Measurements from ENCODE around the gene TRAPPC8. TPM values are rescaled to one million over a fixed set of nuclear protein-coding genes. Genes with fewer than 3 reads are reported as not detected.

Gene TRAPPC8
- total and polyA plus RNA-seq, 4 donors, result 12.4 to 73.5 (median 35.8) TPM

- no peak overlapping the region for H3K27ac ChIP-seq (ENCODE audit: low read depth in 1 of 2, low read length in 1 of 2)
- WGBS, 2 donors, result 76 to 89% methylated on average over 9 of the region's 9 CpGs
- H3K9ac ChIP-seq (ENCODE audit: insufficient read depth in 1 of 2, low read length in 2 of 2), result no peak overlapping the region
- peak; percentile 44 for TF ChIP-seq CTCF (IDR thresholded peaks at IDR 0.05; ENCODE audit: control extremely low read depth, extremely low read depth)
- DNase-seq (peak in 2 of 3 donors; percentile 30 to 39), ATAC-seq (ENCODE audit: insufficient read depth, low FRiP score) (no peak)
- no peaks in the 10 kb centered on the region for H3K36me3 ChIP-seq (ENCODE audit: control insufficient read depth in 4 of 4, insufficient read depth in 4 of 4, low read length in 4 of 4)
- no peaks in the 10 kb centered on the region for H3K4me1 ChIP-seq (ENCODE audit: control insufficient read depth in 5 of 5, insufficient read depth in 5 of 5, low read length in 5 of 5)
- peaks cover 0 to 20% (median 3%) of the 10 kb centered on the region in 4 donors for H3K9me3 ChIP-seq (ENCODE audit: control insufficient read depth in 4 of 4, insufficient read depth in 3 of 4, low read length in 3 of 4)
- H3K4me3 ChIP-seq, result no peak overlapping the region
- no peaks in the 10 kb centered on the region for H3K27me3 ChIP-seq (ENCODE audit: control insufficient read depth in 3 of 3, insufficient read depth in 3 of 3, low read length in 2 of 3)
Observed at GRCh38 chr18:31977270-31977872, 34.4 kb upstream of the TRAPPC8 start.

- ATAC-seq (ENCODE audit: insufficient read depth, low FRiP score) (no peak), DNase-seq (no peak)
- 52 to 63% methylated on average over 3 of the region's 3 CpGs for WGBS, 2 donors
- Histone ChIP-seq H3K4me1 (ENCODE audit: control insufficient read depth in 5 of 5, insufficient read depth in 5 of 5, low read length in 5 of 5) (no peaks in the 10 kb centered on the region), H3K36me3 (ENCODE audit: control insufficient read depth in 4 of 4, insufficient read depth in 4 of 4, low read length in 4 of 4) (no peaks in the 10 kb centered on the region), H3K27ac (ENCODE audit: low read depth in 1 of 2, low read length in 1 of 2) (no peak overlapping the region), H3K27me3 (ENCODE audit: control insufficient read depth in 3 of 3, insufficient read depth in 3 of 3, low read length in 2 of 3) (no peaks in the 10 kb centered on the region), H3K4me3 (no peak overlapping the region), H3K9me3 (ENCODE audit: control insufficient read depth in 4 of 4, insufficient read depth in 3 of 4, low read length in 3 of 4) (peaks cover 0 to 20% (median 3%) of the 10 kb centered on the region in 4 donors), H3K9ac (ENCODE audit: insufficient read depth in 1 of 2, low read length in 2 of 2) (no peak overlapping the region)
- TF ChIP-seq CTCF (IDR thresholded peaks at IDR 0.05; ENCODE audit: control extremely low read depth, extremely low read depth), result no peak
Observed at GRCh38 chr18:31976242-31976641, 33.3 kb upstream of the TRAPPC8 start.

- DNase-seq (no peak), ATAC-seq (ENCODE audit: insufficient read depth, low FRiP score) (no peak)
- TF ChIP-seq CTCF (IDR thresholded peaks at IDR 0.05; ENCODE audit: control extremely low read depth, extremely low read depth), result no peak
- Histone ChIP-seq H3K9me3 (ENCODE audit: control insufficient read depth in 4 of 4, insufficient read depth in 3 of 4, low read length in 3 of 4) (peaks cover 0 to 20% (median 3%) of the 10 kb centered on the region in 4 donors), H3K4me3 (no peak overlapping the region), H3K36me3 (ENCODE audit: control insufficient read depth in 4 of 4, insufficient read depth in 4 of 4, low read length in 4 of 4) (no peaks in the 10 kb centered on the region), H3K9ac (ENCODE audit: insufficient read depth in 1 of 2, low read length in 2 of 2) (no peak overlapping the region), H3K4me1 (ENCODE audit: control insufficient read depth in 5 of 5, insufficient read depth in 5 of 5, low read length in 5 of 5) (no peaks in the 10 kb centered on the region), H3K27me3 (ENCODE audit: control insufficient read depth in 3 of 3, insufficient read depth in 3 of 3, low read length in 2 of 3) (no peaks in the 10 kb centered on the region), H3K27ac (ENCODE audit: low read depth in 1 of 2, low read length in 1 of 2) (no peak overlapping the region)
- 95 to 98% methylated on average over 4 of the region's 4 CpGs for WGBS, 2 donors
Observed at GRCh38 chr18:31973929-31974546, 31.1 kb upstream of the TRAPPC8 start.
